Astrocyte of the hippocampus (primary cell): ENCODE data around the gene ITIH4.
"Not testable (repeated sequence)": the region's sequence is repeated elsewhere in the genome, so short reads cannot be mapped to it uniquely, and the experiment has no call there.

Experiments
- DNase-seq: peaks from one replicate; pipeline ENCODE4 v3.0.0; 2011; ENCODE audit warnings: low read depth, low spot score

Gene ITIH4

GRCh38 chr3:52784021-52784621, 46.4 kb downstream of the ITIH4 start:
- DNase-seq: no peak

DNA sequence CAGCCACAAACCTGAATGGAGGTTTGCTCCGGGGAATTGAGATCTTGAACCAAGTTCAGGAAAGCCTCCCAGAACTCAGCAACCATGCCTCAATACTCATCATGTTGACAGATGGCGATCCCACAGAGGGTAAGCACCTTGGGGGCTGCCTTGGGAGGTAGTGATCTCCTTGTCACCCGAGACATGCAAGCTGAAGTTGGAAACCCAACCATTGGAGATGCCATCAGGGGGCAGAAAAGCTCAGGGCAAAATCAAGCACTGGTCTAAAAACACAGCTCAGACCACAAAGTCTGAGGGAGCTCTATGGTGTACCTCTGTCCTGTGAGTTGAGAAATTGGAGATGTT, 47.3 kb downstream of the ITIH4 start:
- no peak for DNase-seq

DNA sequence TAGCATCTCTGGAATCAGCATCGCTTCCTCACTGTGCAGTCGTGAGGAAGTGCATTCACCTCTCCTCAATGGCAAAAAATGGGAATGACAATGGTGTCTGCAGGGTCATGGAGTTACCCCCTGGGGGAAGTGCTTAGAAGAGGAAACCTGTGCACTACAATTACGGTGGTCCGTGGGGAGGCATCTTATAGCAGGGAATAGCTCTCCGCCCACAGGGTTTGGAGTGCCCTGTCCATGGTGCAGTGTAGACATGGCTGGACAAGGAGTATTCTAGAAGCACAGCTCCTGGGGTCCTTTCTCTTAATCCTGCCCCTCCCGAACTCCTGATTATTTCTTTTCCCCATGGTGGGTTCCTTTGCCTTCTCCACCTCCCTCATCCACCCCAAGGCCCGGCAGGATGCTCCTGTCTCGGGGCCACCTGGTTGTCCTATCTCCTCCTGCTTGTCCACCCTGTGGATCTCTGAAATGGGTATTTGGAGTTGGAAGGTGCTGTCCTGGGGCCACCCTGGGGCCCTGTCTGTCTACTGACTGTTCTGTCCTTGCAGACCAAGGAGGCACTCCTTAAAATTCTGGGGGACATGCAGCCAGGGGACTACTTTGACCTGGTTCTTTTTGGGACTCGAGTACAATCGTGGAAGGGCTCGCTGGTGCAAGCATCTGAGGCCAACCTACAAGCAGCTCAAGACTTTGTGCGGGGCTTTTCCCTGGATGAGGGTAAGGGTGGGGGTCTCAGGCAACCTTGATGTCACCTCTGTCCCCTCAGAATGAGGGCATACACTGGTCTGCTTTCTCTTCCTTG, 47.9 kb downstream of the ITIH4 start:
- DNase-seq: no peak

GRCh38 chr3:52781741-52782140, 48.7 kb downstream of the ITIH4 start:
- DNase-seq: no peak

DNA sequence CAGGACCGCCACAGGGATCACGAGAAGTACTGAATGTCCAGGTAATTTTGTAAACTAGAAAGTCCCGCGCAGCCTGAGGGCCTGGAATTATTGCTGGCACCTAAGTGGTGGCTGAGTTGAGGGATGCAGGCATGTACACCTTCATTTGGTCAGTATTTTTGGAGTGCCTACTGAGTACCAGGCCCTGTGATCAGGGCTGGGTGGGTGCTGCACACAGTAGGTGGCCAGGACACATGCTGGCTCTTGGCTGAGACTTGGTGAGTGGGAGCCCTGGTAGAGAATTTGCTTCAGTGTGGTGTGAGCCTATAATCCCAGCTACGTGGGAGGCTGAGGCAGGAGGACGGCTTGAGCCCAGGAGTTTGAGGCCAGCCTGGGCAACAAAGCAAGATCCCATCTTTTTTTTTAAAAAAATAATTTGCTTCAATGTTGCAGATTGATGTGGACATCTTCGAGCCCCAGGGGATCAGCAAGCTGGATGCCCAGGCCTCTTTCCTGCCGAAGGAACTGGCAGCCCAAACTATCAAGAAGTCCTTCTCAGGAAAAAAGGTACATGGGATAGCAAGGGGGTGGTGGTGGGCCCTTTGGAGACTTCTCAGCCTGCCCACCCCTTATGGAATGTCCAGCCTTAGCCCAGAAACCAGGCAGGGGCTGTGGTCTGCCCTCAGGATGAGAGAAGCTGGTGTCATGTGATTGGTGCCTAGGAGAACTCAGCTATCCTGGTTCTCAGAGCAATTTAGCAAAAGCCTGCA, 50.5 kb downstream of the ITIH4 start:
- no peak for DNase-seq

- DNase-seq: no peak
These were observed 51.2 kb downstream of the ITIH4 start for GRCh38 chr3:52779011-52779836.

DNA sequence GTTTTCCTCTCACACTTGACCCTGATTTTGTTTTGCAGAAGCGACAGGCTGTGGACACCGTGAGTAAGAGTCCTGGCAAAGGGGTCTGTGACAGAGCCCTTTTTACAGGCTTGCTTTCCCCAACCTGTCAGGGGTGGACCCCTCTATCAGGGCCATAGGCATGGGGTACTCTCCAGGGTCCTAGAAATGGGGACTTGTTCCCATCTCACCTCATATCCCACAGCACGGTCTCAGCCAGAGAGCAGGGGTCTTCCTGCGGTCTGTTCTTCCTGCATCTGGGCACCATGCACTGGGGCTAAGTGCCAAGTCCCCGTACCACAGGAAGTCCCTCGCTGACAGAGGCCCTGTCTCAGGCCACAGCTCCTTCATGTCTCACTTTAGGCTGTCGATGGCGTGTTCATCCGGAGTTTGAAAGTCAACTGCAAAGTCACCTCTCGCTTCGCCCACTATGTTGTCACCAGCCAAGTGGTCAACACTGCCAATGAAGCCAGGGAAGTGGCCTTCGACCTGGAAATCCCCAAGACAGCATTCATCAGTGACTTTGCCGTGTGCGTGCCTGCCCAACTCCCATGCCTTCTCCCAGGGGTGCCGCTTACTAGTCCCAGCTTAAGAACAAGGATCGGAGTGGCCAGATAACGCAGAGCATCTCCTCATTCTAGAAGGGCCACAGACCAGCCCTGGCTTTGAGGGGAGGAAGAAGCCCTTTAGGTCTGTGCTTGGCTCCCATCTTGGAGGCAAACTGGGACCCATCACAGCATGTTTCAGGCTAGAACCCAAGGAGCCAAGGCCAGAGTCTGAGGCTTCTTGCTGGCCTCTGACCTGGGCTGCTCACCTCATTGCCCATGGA, 52.3 kb downstream of the ITIH4 start:
- no peak for DNase-seq

- no peak for DNase-seq
These were observed 53.1 kb downstream of the ITIH4 start, which contains the start of gene ITIH1 for GRCh38 chr3:52777127-52777958. Gene ITIH1 (plus strand): TSS chr3:52777599. CDS start chr3:52777616, 17 bp downstream.

- not testable (repeated sequence) for DNase-seq
These were observed 54.0 kb downstream of the ITIH4 start for GRCh38 chr3:52776486-52776885.

GRCh38 chr3:52775877-52776276, 54.6 kb downstream of the ITIH4 start:
- no peak for DNase-seq

GRCh38 chr3:52774901-52775864, 55.3 kb downstream of the ITIH4 start:
- DNase-seq: no peak

DNA sequence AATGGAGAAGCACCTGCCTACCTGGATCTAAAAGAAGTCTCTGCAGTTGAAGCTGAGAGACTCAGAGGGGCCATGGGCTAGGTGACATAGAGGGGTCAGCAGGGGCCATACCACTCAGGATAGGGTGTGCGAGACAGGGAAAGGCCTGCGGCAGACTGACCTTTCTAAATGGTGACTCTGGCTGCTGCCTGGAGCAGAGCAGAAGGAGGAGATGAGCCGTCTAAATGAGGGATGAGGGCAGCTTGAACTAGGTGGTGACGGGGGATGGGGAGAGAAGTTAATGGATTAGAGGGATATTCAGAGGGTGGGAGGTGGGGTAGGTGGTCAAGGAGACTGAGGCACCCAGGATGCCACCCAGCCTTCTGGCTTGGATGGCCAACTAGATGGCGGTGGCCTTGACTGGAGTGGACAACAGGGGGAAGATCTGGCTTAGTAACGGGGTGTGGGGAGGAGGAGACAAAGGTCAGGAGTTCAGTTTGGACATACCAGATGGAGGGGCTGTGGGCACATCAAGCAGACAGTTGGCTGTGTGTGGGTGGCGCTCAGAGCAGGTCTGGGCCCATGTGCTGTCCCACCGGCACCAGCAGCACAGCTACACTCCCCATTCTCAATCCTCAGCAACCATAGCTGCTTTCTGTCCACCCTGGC, 56.3 kb downstream of the ITIH4 start:
- DNase-seq: no peak

DNA sequence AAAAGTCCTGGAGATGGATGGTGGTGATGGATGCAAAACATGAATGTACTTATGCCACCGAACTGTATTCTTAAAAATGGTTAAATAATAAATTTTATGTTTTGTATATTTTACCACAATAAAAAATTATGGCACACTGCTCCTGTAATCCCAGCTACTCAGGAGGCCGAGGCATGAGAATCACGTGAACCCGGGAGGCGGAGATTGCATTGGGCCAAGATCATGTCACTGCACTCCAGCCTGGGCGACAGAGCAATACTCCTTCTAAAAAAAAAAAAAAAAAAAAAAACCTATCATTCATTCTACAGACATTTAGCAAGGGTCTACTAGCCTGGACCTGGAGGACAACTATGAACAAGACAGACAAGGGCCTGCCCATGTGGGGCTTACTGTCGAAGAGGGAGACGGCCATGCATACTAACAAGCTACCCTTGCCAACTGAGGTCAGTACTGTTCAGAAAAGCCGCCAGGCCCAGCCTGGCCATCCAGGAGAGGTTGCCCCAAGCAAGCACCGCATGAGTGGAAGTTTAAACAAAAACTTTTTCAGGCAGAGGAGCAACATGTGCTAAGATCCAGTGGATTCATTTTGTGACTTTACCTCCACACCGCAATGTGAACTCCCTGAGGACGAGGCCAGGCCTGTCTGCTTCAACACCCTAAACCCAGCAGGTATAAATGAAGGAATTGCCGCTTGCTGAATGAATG, 57.0 kb downstream of the ITIH4 start:
- no peak for DNase-seq

GRCh38 chr3:52771702-52772101, 58.8 kb downstream of the ITIH4 start:
- no peak for DNase-seq

DNA sequence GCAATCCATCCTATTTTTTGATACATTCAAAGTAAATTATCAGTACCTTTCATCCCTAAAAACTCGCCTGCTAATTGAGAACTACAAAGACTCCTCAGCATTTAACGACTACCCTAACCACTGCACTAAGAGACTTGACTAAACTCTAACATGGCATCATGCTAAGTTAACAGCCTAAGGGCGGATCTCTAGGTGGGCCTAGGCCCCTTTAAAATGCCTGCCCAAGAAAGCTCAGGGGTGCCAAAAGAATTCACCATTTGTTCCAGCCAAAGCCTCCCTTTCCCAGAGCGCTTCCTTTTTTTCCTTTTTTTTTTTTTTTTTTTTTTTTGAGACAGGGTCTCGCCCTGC, 59.2 kb downstream of the ITIH4 start:
- DNase-seq: no peak

GRCh38 chr3:52770496-52771333, 59.8 kb downstream of the ITIH4 start, which contains the start of gene NEK4:
Gene NEK4 (minus strand): TSS chr3:52770940. CDS start chr3:52770746, 194 bp downstream.
- peak; percentile 97 for DNase-seq
